ENCODE results near the gene IL4R.

IL4R gene

GRCh38 chr16:27350006-27350405 is 36.2 kb downstream of the IL4R start:
- H3K9me3 ChIP-seq (ENCODE audit: control insufficient read depth in 2 of 2, low read length in 2 of 2) = no peaks in the 10 kb centered on the region
- no peak overlapping the region for H3K4me3 ChIP-seq (ENCODE audit: low read length in 2 of 2)
- peaks cover 77 to 79% of the 10 kb centered on the region in 2 donors for H3K36me3 ChIP-seq (ENCODE audit: control insufficient read depth in 2 of 2, insufficient read depth in 2 of 2, low read length in 2 of 2)
- H3K27me3 ChIP-seq (ENCODE audit: control insufficient read depth in 2 of 2, insufficient read depth in 2 of 2, low read length in 2 of 2) = no peaks in the 10 kb centered on the region
- no peak overlapping the region for H3K27ac ChIP-seq (ENCODE audit: low read depth in 2 of 2, low read length in 2 of 2)
- no peak overlapping the region for H3K9ac ChIP-seq (ENCODE audit: low read depth in 1 of 2, low read length in 2 of 2)
- no peaks in the 10 kb centered on the region for H3K4me1 ChIP-seq (ENCODE audit: control insufficient read depth in 2 of 2, insufficient read depth in 2 of 2, low read length in 2 of 2)

- H3K9me3 ChIP-seq (ENCODE audit: control insufficient read depth in 2 of 2, low read length in 2 of 2) = no peaks in the 10 kb centered on the region
- no peak overlapping the region for H3K9ac ChIP-seq (ENCODE audit: low read depth in 1 of 2, low read length in 2 of 2)
- H3K36me3 ChIP-seq (ENCODE audit: control insufficient read depth in 2 of 2, insufficient read depth in 2 of 2, low read length in 2 of 2) = peaks cover 79 to 86% of the 10 kb centered on the region in 2 donors
- H3K27ac ChIP-seq (ENCODE audit: low read depth in 2 of 2, low read length in 2 of 2) = no peak overlapping the region
- no peak overlapping the region for H3K4me3 ChIP-seq (ENCODE audit: low read length in 2 of 2)
- no peaks in the 10 kb centered on the region for H3K27me3 ChIP-seq (ENCODE audit: control insufficient read depth in 2 of 2, insufficient read depth in 2 of 2, low read length in 2 of 2)
- H3K4me1 ChIP-seq (ENCODE audit: control insufficient read depth in 2 of 2, insufficient read depth in 2 of 2, low read length in 2 of 2) = no peaks in the 10 kb centered on the region
Measured at GRCh38 chr16:27351989-27352388, 38.2 kb downstream of the IL4R start.

- H3K36me3 ChIP-seq (ENCODE audit: control insufficient read depth in 2 of 2, insufficient read depth in 2 of 2, low read length in 2 of 2) = peaks cover 72 to 81% of the 10 kb centered on the region in 2 donors
- no peak overlapping the region for H3K27ac ChIP-seq (ENCODE audit: low read depth in 2 of 2, low read length in 2 of 2)
- no peak overlapping the region for H3K9ac ChIP-seq (ENCODE audit: low read depth in 1 of 2, low read length in 2 of 2)
Measured at GRCh38 chr16:27353853-27354252, 40.1 kb downstream of the IL4R start.

GRCh38 chr16:27355610-27356009 is 41.8 kb downstream of the IL4R start:
- H3K9ac ChIP-seq (ENCODE audit: low read depth in 1 of 2, low read length in 2 of 2) = no peak overlapping the region
- H3K36me3 ChIP-seq (ENCODE audit: control insufficient read depth in 2 of 2, insufficient read depth in 2 of 2, low read length in 2 of 2) = peaks cover 70 to 81% of the 10 kb centered on the region in 2 donors
- H3K4me3 ChIP-seq (ENCODE audit: low read length in 2 of 2) = no peak overlapping the region
- H3K27ac ChIP-seq (ENCODE audit: low read depth in 2 of 2, low read length in 2 of 2) = no peak overlapping the region
- no peaks in the 10 kb centered on the region for H3K4me1 ChIP-seq (ENCODE audit: control insufficient read depth in 2 of 2, insufficient read depth in 2 of 2, low read length in 2 of 2)
- H3K27me3 ChIP-seq (ENCODE audit: control insufficient read depth in 2 of 2, insufficient read depth in 2 of 2, low read length in 2 of 2) = no peaks in the 10 kb centered on the region
- H3K9me3 ChIP-seq (ENCODE audit: control insufficient read depth in 2 of 2, low read length in 2 of 2) = no peaks in the 10 kb centered on the region

More at GRCh38 chr16:27353853-27354252, 40.1 kb downstream of the IL4R start:
- H3K27me3 ChIP-seq (ENCODE audit: control insufficient read depth in 2 of 2, insufficient read depth in 2 of 2, low read length in 2 of 2) = no peaks in the 10 kb centered on the region
- no peak overlapping the region for H3K4me3 ChIP-seq (ENCODE audit: low read length in 2 of 2)
- H3K9me3 ChIP-seq (ENCODE audit: control insufficient read depth in 2 of 2, low read length in 2 of 2) = no peaks in the 10 kb centered on the region
- H3K4me1 ChIP-seq (ENCODE audit: control insufficient read depth in 2 of 2, insufficient read depth in 2 of 2, low read length in 2 of 2) = no peaks in the 10 kb centered on the region

GRCh38 chr16:27356794-27357193 is 43.0 kb downstream of the IL4R start:
- Histone ChIP-seq H3K4me3 (ENCODE audit: low read length in 2 of 2) (no peak overlapping the region), H3K27ac (ENCODE audit: low read depth in 2 of 2, low read length in 2 of 2) (no peak overlapping the region), H3K4me1 (ENCODE audit: control insufficient read depth in 2 of 2, insufficient read depth in 2 of 2, low read length in 2 of 2) (no peaks in the 10 kb centered on the region), H3K9me3 (ENCODE audit: control insufficient read depth in 2 of 2, low read length in 2 of 2) (no peaks in the 10 kb centered on the region), H3K27me3 (ENCODE audit: control insufficient read depth in 2 of 2, insufficient read depth in 2 of 2, low read length in 2 of 2) (no peaks in the 10 kb centered on the region), H3K9ac (ENCODE audit: low read depth in 1 of 2, low read length in 2 of 2) (no peak overlapping the region), H3K36me3 (ENCODE audit: control insufficient read depth in 2 of 2, insufficient read depth in 2 of 2, low read length in 2 of 2) (peaks cover 69 to 77% of the 10 kb centered on the region in 2 donors)

- peaks cover 67 to 78% of the 10 kb centered on the region in 2 donors for H3K36me3 ChIP-seq (ENCODE audit: control insufficient read depth in 2 of 2, insufficient read depth in 2 of 2, low read length in 2 of 2)
- H3K4me3 ChIP-seq (ENCODE audit: low read length in 2 of 2) = no peak overlapping the region
- H3K4me1 ChIP-seq (ENCODE audit: control insufficient read depth in 2 of 2, insufficient read depth in 2 of 2, low read length in 2 of 2) = peaks cover 4 to 10% of the 10 kb centered on the region in 2 donors
- H3K27me3 ChIP-seq (ENCODE audit: control insufficient read depth in 2 of 2, insufficient read depth in 2 of 2, low read length in 2 of 2) = no peaks in the 10 kb centered on the region
- H3K27ac ChIP-seq (ENCODE audit: low read depth in 2 of 2, low read length in 2 of 2) = no peak overlapping the region
- no peak overlapping the region for H3K9ac ChIP-seq (ENCODE audit: low read depth in 1 of 2, low read length in 2 of 2)
- no peaks in the 10 kb centered on the region for H3K9me3 ChIP-seq (ENCODE audit: control insufficient read depth in 2 of 2, low read length in 2 of 2)
Measured at GRCh38 chr16:27359051-27359450, 45.3 kb downstream of the IL4R start.

- Histone ChIP-seq H3K27me3 (ENCODE audit: control insufficient read depth in 2 of 2, insufficient read depth in 2 of 2, low read length in 2 of 2) (no peaks in the 10 kb centered on the region), H3K4me3 (ENCODE audit: low read length in 2 of 2) (no peak overlapping the region), H3K9ac (ENCODE audit: low read depth in 1 of 2, low read length in 2 of 2) (no peak overlapping the region), H3K36me3 (ENCODE audit: control insufficient read depth in 2 of 2, insufficient read depth in 2 of 2, low read length in 2 of 2) (peaks cover 62 to 73% of the 10 kb centered on the region in 2 donors), H3K9me3 (ENCODE audit: control insufficient read depth in 2 of 2, low read length in 2 of 2) (no peaks in the 10 kb centered on the region), H3K4me1 (ENCODE audit: control insufficient read depth in 2 of 2, insufficient read depth in 2 of 2, low read length in 2 of 2) (peaks cover 4 to 13% of the 10 kb centered on the region in 2 donors), H3K27ac (ENCODE audit: low read depth in 2 of 2, low read length in 2 of 2) (no peak overlapping the region)
Measured at GRCh38 chr16:27359615-27360014, 45.8 kb downstream of the IL4R start.

- peaks cover 4 to 16% of the 10 kb centered on the region in 2 donors for H3K4me1 ChIP-seq (ENCODE audit: control insufficient read depth in 2 of 2, insufficient read depth in 2 of 2, low read length in 2 of 2)
- H3K9me3 ChIP-seq (ENCODE audit: control insufficient read depth in 2 of 2, low read length in 2 of 2) = no peaks in the 10 kb centered on the region
- H3K27ac ChIP-seq (ENCODE audit: low read depth in 2 of 2, low read length in 2 of 2) = no peak overlapping the region
- H3K36me3 ChIP-seq (ENCODE audit: control insufficient read depth in 2 of 2, insufficient read depth in 2 of 2, low read length in 2 of 2) = peaks cover 43 to 52% of the 10 kb centered on the region in 2 donors
- H3K4me3 ChIP-seq (ENCODE audit: low read length in 2 of 2) = no peak overlapping the region
- no peaks in the 10 kb centered on the region for H3K27me3 ChIP-seq (ENCODE audit: control insufficient read depth in 2 of 2, insufficient read depth in 2 of 2, low read length in 2 of 2)
- H3K9ac ChIP-seq (ENCODE audit: low read depth in 1 of 2, low read length in 2 of 2) = no peak overlapping the region
Measured at GRCh38 chr16:27361987-27362386, 48.2 kb downstream of the IL4R start.

GRCh38 chr16:27362570-27363245 is 48.9 kb downstream of the IL4R start:
- H3K36me3 ChIP-seq (ENCODE audit: control insufficient read depth in 2 of 2, insufficient read depth in 2 of 2, low read length in 2 of 2) = peaks cover 42 to 49% of the 10 kb centered on the region in 2 donors
- no peak overlapping the region for H3K27ac ChIP-seq (ENCODE audit: low read depth in 2 of 2, low read length in 2 of 2)
- H3K27me3 ChIP-seq (ENCODE audit: control insufficient read depth in 2 of 2, insufficient read depth in 2 of 2, low read length in 2 of 2) = no peaks in the 10 kb centered on the region

GRCh38 chr16:27363246-27363632 is 49.5 kb downstream of the IL4R start:
- Histone ChIP-seq H3K9me3 (ENCODE audit: control insufficient read depth in 2 of 2, low read length in 2 of 2) (no peaks in the 10 kb centered on the region), H3K4me1 (ENCODE audit: control insufficient read depth in 2 of 2, insufficient read depth in 2 of 2, low read length in 2 of 2) (peaks cover 11 to 23% of the 10 kb centered on the region in 2 donors), H3K27me3 (ENCODE audit: control insufficient read depth in 2 of 2, insufficient read depth in 2 of 2, low read length in 2 of 2) (peaks cover 0 to 2% of the 10 kb centered on the region in 2 donors), H3K9ac (ENCODE audit: low read depth in 1 of 2, low read length in 2 of 2) (no peak overlapping the region), H3K36me3 (ENCODE audit: control insufficient read depth in 2 of 2, insufficient read depth in 2 of 2, low read length in 2 of 2) (peaks cover 40 to 46% of the 10 kb centered on the region in 2 donors), H3K27ac (ENCODE audit: low read depth in 2 of 2, low read length in 2 of 2) (no peak overlapping the region), H3K4me3 (ENCODE audit: low read length in 2 of 2) (no peak overlapping the region)

More at GRCh38 chr16:27362570-27363245, 48.9 kb downstream of the IL4R start:
- H3K4me1 ChIP-seq (ENCODE audit: control insufficient read depth in 2 of 2, insufficient read depth in 2 of 2, low read length in 2 of 2) = peaks cover 7 to 19% of the 10 kb centered on the region in 2 donors
- no peaks in the 10 kb centered on the region for H3K9me3 ChIP-seq (ENCODE audit: control insufficient read depth in 2 of 2, low read length in 2 of 2)
- no peak overlapping the region for H3K4me3 ChIP-seq (ENCODE audit: low read length in 2 of 2)
- H3K9ac ChIP-seq (ENCODE audit: low read depth in 1 of 2, low read length in 2 of 2) = no peak overlapping the region

Data from mucosa of rectum (tissue), 2 donors.